WERI-Rb-1 (cell line): Measurements from ENCODE around the gene FBXW8.

Source experiments
- DNase-seq: peaks from one replicate; pipeline ENCODE4 v3.0.0-alpha.2; 2020
- H3K27ac ChIP-seq: fragments of 250-450 bp; sonication (Bioruptor Pico); 2 replicates; pipeline ENCODE4 v1.5.1; 2020; ENCODE audit warnings: mild to moderate bottlenecking, moderate library complexity
- H3K27me3 ChIP-seq: fragments of 250-450 bp; sonication (Bioruptor Pico); 2 replicates; pipeline ENCODE4 v1.5.1; 2021; ENCODE audit warnings: mild to moderate bottlenecking, low read depth, moderate library complexity; ENCODE audit not compliant: insufficient read depth, severe bottlenecking
- H3K36me3 ChIP-seq: fragments of 250-450 bp; sonication (Bioruptor Pico); 2 replicates; pipeline ENCODE4 v1.5.1; 2020; ENCODE audit warnings: mild to moderate bottlenecking, moderate library complexity
- H3K4me3 ChIP-seq: 2 replicates; pipeline ENCODE4 v1.5.1; 2011; ENCODE audit warnings: low read depth, mild to moderate bottlenecking, control low read depth, low read length
- H3K9me3 ChIP-seq: fragments of 250-450 bp; sonication (Bioruptor Pico); 2 replicates; pipeline ENCODE4 v1.5.1; 2021; ENCODE audit warnings: mild to moderate bottlenecking, moderate library complexity; ENCODE audit not compliant: severe bottlenecking
- CTCF ChIP-seq: IDR thresholded peaks from 2 replicates; pipeline ENCODE4 v1.5.1; 2011; ENCODE audit warnings: low read depth, mild to moderate bottlenecking, control low read depth, inconsistent platforms, low read length

The FBXW8 gene

DNA sequence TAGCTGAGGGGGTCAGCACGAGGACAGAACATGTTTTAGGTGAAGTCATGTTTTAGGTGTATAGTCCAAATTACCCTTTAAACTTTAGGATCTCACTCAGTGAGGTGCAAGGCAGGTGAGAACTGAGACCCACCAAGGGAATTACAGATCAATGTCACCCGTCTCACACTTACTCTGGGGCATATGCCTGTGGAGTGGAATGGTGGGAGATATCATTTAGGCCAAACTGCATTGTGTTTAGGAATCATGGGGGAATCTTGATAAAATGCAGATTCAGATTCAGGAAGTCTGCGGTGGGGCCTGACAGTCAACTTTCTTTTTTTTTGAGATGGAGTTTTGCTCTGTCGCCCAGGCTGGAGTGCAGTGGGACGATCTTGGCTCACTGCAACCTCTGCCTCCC lies 17.8 kb downstream of the FBXW8 start:
- Histone ChIP-seq H3K4me3 (no peak overlapping the region), H3K27ac (no peak overlapping the region), H3K36me3 (peaks cover 11% of the 10 kb centered on the region), H3K27me3 (no peaks in the 10 kb centered on the region), H3K9me3 (no peaks in the 10 kb centered on the region)
- no peak for TF ChIP-seq CTCF
- no peak for DNase-seq

- Histone ChIP-seq H3K36me3 (peaks cover 11% of the 10 kb centered on the region), H3K27me3 (no peaks in the 10 kb centered on the region), H3K4me3 (no peak overlapping the region), H3K9me3 (no peaks in the 10 kb centered on the region), H3K27ac (no peak overlapping the region)
- DNase-seq: no peak
- TF ChIP-seq CTCF: no peak
Observed at GRCh38 chr12:116929885-116930284, 19.1 kb downstream of the FBXW8 start.

DNA sequence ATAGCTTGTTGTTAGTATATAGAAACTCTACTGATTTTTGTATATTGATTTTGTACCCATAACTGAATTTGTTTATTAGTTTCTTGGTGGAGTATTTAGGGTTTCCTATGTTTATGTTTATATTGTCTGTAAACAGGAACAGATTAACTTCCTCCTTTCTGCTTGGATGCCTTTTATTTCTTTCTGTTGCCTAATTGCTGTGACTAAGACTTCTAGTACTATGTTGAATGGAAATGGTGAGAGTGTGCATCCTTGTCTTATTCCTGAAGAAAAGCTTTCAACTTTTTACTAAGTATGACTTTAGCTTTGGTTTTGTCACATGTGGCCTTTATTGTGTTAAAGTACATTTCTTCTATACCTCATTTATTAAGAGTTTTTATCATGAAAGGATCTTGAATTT lies 20.9 kb downstream of the FBXW8 start:
- Histone ChIP-seq H3K9me3 (no peaks in the 10 kb centered on the region), H3K27ac (no peak overlapping the region), H3K27me3 (no peaks in the 10 kb centered on the region), H3K4me3 (no peak overlapping the region), H3K36me3 (peaks cover 26% of the 10 kb centered on the region)
- DNase-seq: no peak
- no peak for TF ChIP-seq CTCF

GRCh38 chr12:116933091-116933490 lies 22.3 kb downstream of the FBXW8 start:
- DNase-seq: no peak
- no peak overlapping the region for H3K27ac ChIP-seq
- H3K27me3 ChIP-seq: no peaks in the 10 kb centered on the region
- peaks cover 27% of the 10 kb centered on the region for H3K36me3 ChIP-seq
- no peaks in the 10 kb centered on the region for H3K9me3 ChIP-seq
- no peak overlapping the region for H3K4me3 ChIP-seq
- TF ChIP-seq CTCF: no peak

- no peak overlapping the region for H3K27ac ChIP-seq
- H3K27me3 ChIP-seq: no peaks in the 10 kb centered on the region
- no peak for TF ChIP-seq CTCF
- peaks cover 27% of the 10 kb centered on the region for H3K36me3 ChIP-seq
- H3K9me3 ChIP-seq: no peaks in the 10 kb centered on the region
- DNase-seq: no peak
- H3K4me3 ChIP-seq: no peak overlapping the region
Observed at GRCh38 chr12:116933512-116934246, 22.9 kb downstream of the FBXW8 start.
